PFSK-1 (cell line): ENCODE data around the gene RAB40AL.

Source experiments
- POLR2AphosphoS5 ChIP-seq: IDR thresholded peaks from 2 replicates; pipeline ENCODE4 v1.6.1; 2012; ENCODE audit warnings: low read depth, mild to moderate bottlenecking, control low read depth, low read length, moderate library complexity
- TAF1 ChIP-seq: IDR thresholded peaks from 2 replicates; pipeline ENCODE4 v1.6.1; 2012; ENCODE audit warnings: low read length, control low read depth, borderline replicate concordance; ENCODE audit not compliant: insufficient read depth

DNA sequence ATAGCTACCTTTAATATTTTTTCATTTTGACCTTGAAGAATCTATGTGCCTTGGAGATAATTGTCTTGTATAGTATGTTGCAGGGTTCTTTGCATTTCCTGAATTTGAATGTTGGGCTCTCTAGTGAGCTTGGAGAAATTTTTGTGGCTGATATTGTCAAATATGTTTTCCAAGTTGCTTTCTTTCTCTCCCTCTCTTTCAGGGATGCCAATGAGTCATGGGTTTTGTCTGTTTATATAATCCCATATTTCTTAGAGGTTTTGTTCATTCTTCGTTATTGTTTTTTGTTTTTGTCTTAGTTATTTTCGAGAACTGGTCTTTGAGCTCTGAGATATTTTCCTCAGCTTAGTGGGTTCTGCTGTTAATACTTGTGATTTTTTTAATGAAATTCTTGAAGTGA is 20.7 kb downstream of the RAB40AL start:
- TF ChIP-seq POLR2AphosphoS5 (no peak), TAF1 (no peak)
